ENCODE results near the gene VTI1B.

The VTI1B gene

GRCh38 chr14:67680941-67681340 is 6.5 kb upstream of the VTI1B start:
- Mint-ChIP-seq H3K4me3 (no peak overlapping the region), H3K27ac (peak overlapping the region in 1 of 3 experiments; percentile 59), H3K36me3 (ENCODE audit: low read depth) (peaks cover 67% of the 10 kb centered on the region), H3K27me3 (ENCODE audit: low read depth) (no peaks in the 10 kb centered on the region), H3K9me3 (no peaks in the 10 kb centered on the region), H3K4me1 (peaks cover 11% of the 10 kb centered on the region)
- no peak for TF ChIP-seq CTCF (IDR thresholded peaks at IDR 0.05; ENCODE audit: unreplicated experiment in 3 of 3)

GRCh38 chr14:67680121-67680602 is 5.7 kb upstream of the VTI1B start:
- no peaks in the 10 kb centered on the region for H3K9me3 Mint-ChIP-seq
- no peak for TF ChIP-seq CTCF (IDR thresholded peaks at IDR 0.05; ENCODE audit: unreplicated experiment in 3 of 3)
- H3K4me1 Mint-ChIP-seq: peaks cover 11% of the 10 kb centered on the region
- no peak overlapping the region for H3K4me3 Mint-ChIP-seq
- no peak overlapping the region for H3K27ac Mint-ChIP-seq
- no peaks in the 10 kb centered on the region for H3K27me3 Mint-ChIP-seq (ENCODE audit: low read depth)
- H3K36me3 Mint-ChIP-seq (ENCODE audit: low read depth): peaks cover 59% of the 10 kb centered on the region

DNA sequence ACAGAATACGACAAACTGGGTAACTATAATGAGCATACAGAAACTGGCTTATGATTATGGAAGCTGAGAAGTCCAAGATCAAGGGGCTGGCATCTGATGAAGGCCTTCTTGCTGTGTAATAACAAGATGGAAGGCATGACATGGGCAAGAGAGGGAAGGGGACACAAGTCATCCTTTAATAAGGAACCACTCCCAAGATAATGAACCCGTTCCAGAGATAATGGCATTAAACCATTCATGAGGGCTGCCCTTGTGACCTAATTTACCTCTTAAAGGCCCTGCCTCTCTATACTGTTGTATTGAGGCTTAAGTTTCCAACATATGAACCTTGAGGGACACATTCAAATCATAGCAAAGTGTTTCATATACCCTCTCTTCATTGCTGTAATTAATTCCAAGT is 4.6 kb upstream of the VTI1B start:
- Mint-ChIP-seq H3K4me3 (no peak overlapping the region), H3K9me3 (no peaks in the 10 kb centered on the region), H3K4me1 (peaks cover 12% of the 10 kb centered on the region), H3K36me3 (ENCODE audit: low read depth) (peaks cover 47% of the 10 kb centered on the region), H3K27me3 (ENCODE audit: low read depth) (no peaks in the 10 kb centered on the region), H3K27ac (no peak overlapping the region)
- TF ChIP-seq CTCF (IDR thresholded peaks at IDR 0.05; ENCODE audit: unreplicated experiment in 3 of 3): no peak

DNA sequence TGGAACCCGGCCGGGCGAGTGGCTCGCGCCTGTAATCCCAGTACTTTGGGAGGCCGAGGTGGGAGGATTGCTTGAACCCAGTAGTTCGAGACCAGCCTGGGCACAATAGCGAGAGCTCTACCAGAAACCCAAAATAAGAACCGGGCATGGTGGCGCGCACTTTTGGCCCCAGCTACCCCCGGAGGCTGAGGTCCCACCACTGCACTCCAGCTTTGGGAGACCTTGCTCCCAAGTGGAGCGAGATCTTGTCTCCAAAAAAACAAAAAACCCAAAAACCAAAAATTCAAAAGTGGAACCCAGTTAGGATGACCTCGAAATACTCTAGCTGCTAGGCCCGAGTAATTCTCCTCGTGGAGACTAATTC is 769 bp upstream of the VTI1B start:
- no peak for TF ChIP-seq CTCF (IDR thresholded peaks at IDR 0.05; ENCODE audit: unreplicated experiment in 3 of 3)

DNA sequence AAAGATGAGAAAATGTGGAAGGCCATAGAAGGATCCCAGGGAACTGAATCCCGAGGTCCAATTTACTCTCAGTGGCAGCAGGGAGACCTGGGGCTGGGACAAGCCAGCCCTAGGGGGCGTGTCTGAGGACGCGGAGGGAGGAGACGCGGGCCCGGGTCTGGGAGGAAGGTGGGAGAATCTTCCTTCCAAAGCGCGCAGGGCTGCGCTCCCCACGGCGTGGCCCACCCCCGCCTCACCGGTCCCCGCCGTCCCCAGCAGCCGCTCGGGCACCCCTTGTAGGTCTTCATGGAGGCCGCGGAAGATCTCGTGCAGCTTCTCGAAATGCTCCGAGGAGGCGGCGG is 323 bp downstream of the VTI1B start:
- Mint-ChIP-seq H3K27me3 (ENCODE audit: low read depth) (no peaks in the 10 kb centered on the region), H3K36me3 (ENCODE audit: low read depth) (peaks cover 25% of the 10 kb centered on the region)

More for the DNA sequence above, 769 bp upstream of the VTI1B start:
- peaks cover 27% of the 10 kb centered on the region for H3K4me1 Mint-ChIP-seq
- H3K4me3 Mint-ChIP-seq: peak overlapping the region; percentile 97 to 99 (median 98)
- no peaks in the 10 kb centered on the region for H3K9me3 Mint-ChIP-seq
- H3K27ac Mint-ChIP-seq: peak overlapping the region; percentile 98 to 100 (median 100)
- H3K36me3 Mint-ChIP-seq (ENCODE audit: low read depth): peaks cover 23% of the 10 kb centered on the region
- no peaks in the 10 kb centered on the region for H3K27me3 Mint-ChIP-seq (ENCODE audit: low read depth)

More for the DNA sequence above, 323 bp downstream of the VTI1B start:
- Mint-ChIP-seq H3K4me1 (peaks cover 27% of the 10 kb centered on the region), H3K9me3 (no peaks in the 10 kb centered on the region), H3K27ac (peak overlapping the region; percentile 95 to 100 (median 98)), H3K4me3 (peak overlapping the region; percentile 94 to 97 (median 96))
- peak in 1 of 3 experiments; percentile 14 for TF ChIP-seq CTCF (IDR thresholded peaks at IDR 0.05; ENCODE audit: unreplicated experiment in 3 of 3)

Measured in nephron (organoid).